Astrocyte (in vitro differentiated cells and primary cell): ENCODE results near the gene CDC37. TPM values are rescaled to one million over a fixed set of nuclear protein-coding genes. Genes with fewer than 3 reads are reported as not detected.
"Not testable (repeated sequence)": the region's sequence is repeated elsewhere in the genome, so short reads cannot be mapped to it uniquely, and the experiment has no call there.

Experiments used
- DNase-seq: peaks from one replicate; pipeline ENCODE4 v3.0.0-alpha.2; 2010; ENCODE audit warnings: low read depth
- FAIRE-seq: peaks from 2 replicates; lab custom pipeline; 2011; peaks lifted over from hg19 to GRCh38; lab: Jason Lieb, UNC
- H2AFZ ChIP-seq: 2 replicates; pipeline ENCODE4 v1.6.0; 2012; ENCODE audit warnings: low read depth, low read length, inconsistent platforms
- H3K27ac ChIP-seq: 2 replicates; pipeline ENCODE4 v1.5.1; 2011; ENCODE audit warnings: low read depth, low read length, inconsistent platforms
- H3K27me3 ChIP-seq: 2 replicates; pipeline ENCODE4 v1.6.0; 2011; ENCODE audit warnings: low read length, inconsistent platforms; ENCODE audit not compliant: insufficient read depth
- H3K36me3 ChIP-seq: 2 replicates; pipeline ENCODE4 v1.5.1; 2011; ENCODE audit warnings: low read length, inconsistent platforms; ENCODE audit not compliant: insufficient read depth
- H3K4me1 ChIP-seq: 2 replicates; pipeline ENCODE4 v1.5.1; 2011; ENCODE audit warnings: low read length, inconsistent platforms; ENCODE audit not compliant: insufficient read depth
- H3K4me2 ChIP-seq: 2 replicates; pipeline ENCODE4 v1.6.0; 2012; ENCODE audit warnings: low read length, inconsistent platforms
- H3K4me3 ChIP-seq: 2 replicates; pipeline ENCODE4 v1.5.1; 2011; ENCODE audit warnings: low read depth, mild to moderate bottlenecking, low read length, inconsistent platforms; ENCODE audit not compliant: insufficient read depth
- H3K79me2 ChIP-seq: 2 replicates; pipeline ENCODE4 v1.6.0; 2012; ENCODE audit warnings: mild to moderate bottlenecking, low read length, inconsistent platforms; ENCODE audit not compliant: insufficient read depth
- H3K9ac ChIP-seq: 2 replicates; pipeline ENCODE4 v1.6.0; 2012; ENCODE audit warnings: mild to moderate bottlenecking, low read length, inconsistent platforms
- H3K9me3 ChIP-seq: 2 replicates; pipeline ENCODE4 v1.5.1; 2012; ENCODE audit warnings: low read depth, mild to moderate bottlenecking, low read length, inconsistent platforms; ENCODE audit not compliant: insufficient read depth
- H4K20me1 ChIP-seq: 2 replicates; pipeline ENCODE4 v1.6.0; 2012; ENCODE audit warnings: low read length, inconsistent platforms; ENCODE audit not compliant: insufficient read depth
- H3K27ac Mint-ChIP-seq: one replicate; pipeline ENCODE4 v1.8.0; 2021; ENCODE audit warnings: mild to moderate bottlenecking, mixed read lengths; ENCODE audit not compliant: unreplicated experiment
- H3K27me3 Mint-ChIP-seq: one replicate; pipeline ENCODE4 v1.8.0; 2021; ENCODE audit warnings: low read depth, mixed read lengths; ENCODE audit not compliant: unreplicated experiment
- H3K36me3 Mint-ChIP-seq: one replicate; pipeline ENCODE4 v1.8.0; 2021; ENCODE audit warnings: low read depth, mixed read lengths; ENCODE audit not compliant: unreplicated experiment
- H3K4me1 Mint-ChIP-seq: one replicate; pipeline ENCODE4 v1.8.0; 2021; ENCODE audit warnings: low read depth, mixed read lengths; ENCODE audit not compliant: unreplicated experiment
- H3K4me3 Mint-ChIP-seq: one replicate; pipeline ENCODE4 v1.8.0; 2021; ENCODE audit warnings: mild to moderate bottlenecking, moderate library complexity, mixed read lengths; ENCODE audit not compliant: unreplicated experiment
- H3K9me3 Mint-ChIP-seq: one replicate; pipeline ENCODE4 v1.8.0; 2021; ENCODE audit warnings: mild to moderate bottlenecking, mixed read lengths; ENCODE audit not compliant: unreplicated experiment
- EZH2 ChIP-seq: IDR thresholded peaks from 2 replicates; pipeline ENCODE4 v1.6.1; 2012; ENCODE audit warnings: mild to moderate bottlenecking, low read length, inconsistent platforms; ENCODE audit not compliant: insufficient read depth
- total RNA-seq: library from RNA; stranded (reverse); gene quantifications from 2 replicates; pipeline ENCODE4 v1.2.1, GENCODE V29; 2021
- TF ChIP-seq, protein P1 (sequence below): IDR thresholded peaks from 2 replicates; pipeline ENCODE4 v1.5.1; 2011; ENCODE audit warnings: low read depth, mild to moderate bottlenecking, inconsistent platforms, low read length, moderate library complexity; ENCODE audit not compliant: insufficient read depth

Gene CDC37
- total RNA-seq, 1 donor from 2014 or later: 240 TPM

DNA sequence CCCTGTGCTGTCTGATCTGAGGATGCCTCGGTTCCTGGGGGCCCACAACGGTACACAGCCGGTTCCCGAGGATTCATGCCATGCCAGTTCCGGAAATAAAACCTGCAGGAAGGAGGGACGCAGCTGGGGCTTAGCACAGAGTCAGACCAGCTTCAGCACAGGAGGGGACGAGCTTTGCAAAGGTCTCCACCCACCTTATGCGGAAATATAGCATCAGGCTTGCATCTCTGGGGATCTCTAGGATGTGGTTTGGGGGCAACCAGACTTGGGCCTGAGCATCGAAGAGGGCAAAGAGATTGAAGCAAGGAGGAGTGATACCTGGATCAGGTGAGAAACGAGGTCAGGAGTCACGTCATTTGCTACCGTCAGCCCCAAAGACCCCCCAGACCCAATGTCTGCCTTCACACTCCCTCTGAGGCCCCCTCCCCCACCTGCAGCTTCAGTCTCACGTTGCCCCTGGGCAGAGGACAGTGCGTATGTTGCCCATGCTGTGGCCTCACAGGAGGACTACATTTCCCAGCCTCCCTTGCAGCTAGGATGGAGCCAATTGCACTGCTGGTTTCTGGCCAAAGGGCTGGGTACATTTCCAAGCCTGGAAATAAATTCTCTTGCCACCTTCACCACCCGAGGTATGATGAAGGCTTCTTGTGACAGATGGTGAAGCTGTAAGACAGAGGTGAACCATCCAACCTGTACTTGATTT is 35.1 kb downstream of the CDC37 start:
- Histone ChIP-seq H3K27me3 (no peaks in the 10 kb centered on the region), H3K36me3 (peaks cover 12% of the 10 kb centered on the region), H2AFZ (no peak overlapping the region), H3K27ac (no peak overlapping the region), H3K9ac (no peak overlapping the region), H4K20me1 (peaks cover 11% of the 10 kb centered on the region), H3K4me1 (peaks cover 9% of the 10 kb centered on the region), H3K4me2 (no peak overlapping the region), H3K9me3 (no peaks in the 10 kb centered on the region), H3K79me2 (peaks cover 8% of the 10 kb centered on the region), H3K4me3 (no peak overlapping the region)
- Mint-ChIP-seq H3K36me3 (peaks cover 34% of the 10 kb centered on the region), H3K4me1 (no peaks in the 10 kb centered on the region), H3K27ac (no peak overlapping the region), H3K27me3 (no peaks in the 10 kb centered on the region), H3K9me3 (peaks cover 3% of the 10 kb centered on the region), H3K4me3 (no peak overlapping the region)
- no peak for TF ChIP-seq EZH2
- TF ChIP-seq, protein P1, sequence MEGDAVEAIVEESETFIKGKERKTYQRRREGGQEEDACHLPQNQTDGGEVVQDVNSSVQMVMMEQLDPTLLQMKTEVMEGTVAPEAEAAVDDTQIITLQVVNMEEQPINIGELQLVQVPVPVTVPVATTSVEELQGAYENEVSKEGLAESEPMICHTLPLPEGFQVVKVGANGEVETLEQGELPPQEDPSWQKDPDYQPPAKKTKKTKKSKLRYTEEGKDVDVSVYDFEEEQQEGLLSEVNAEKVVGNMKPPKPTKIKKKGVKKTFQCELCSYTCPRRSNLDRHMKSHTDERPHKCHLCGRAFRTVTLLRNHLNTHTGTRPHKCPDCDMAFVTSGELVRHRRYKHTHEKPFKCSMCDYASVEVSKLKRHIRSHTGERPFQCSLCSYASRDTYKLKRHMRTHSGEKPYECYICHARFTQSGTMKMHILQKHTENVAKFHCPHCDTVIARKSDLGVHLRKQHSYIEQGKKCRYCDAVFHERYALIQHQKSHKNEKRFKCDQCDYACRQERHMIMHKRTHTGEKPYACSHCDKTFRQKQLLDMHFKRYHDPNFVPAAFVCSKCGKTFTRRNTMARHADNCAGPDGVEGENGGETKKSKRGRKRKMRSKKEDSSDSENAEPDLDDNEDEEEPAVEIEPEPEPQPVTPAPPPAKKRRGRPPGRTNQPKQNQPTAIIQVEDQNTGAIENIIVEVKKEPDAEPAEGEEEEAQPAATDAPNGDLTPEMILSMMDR: no peak
- FAIRE-seq (no peak), DNase-seq (no peak)

DNA sequence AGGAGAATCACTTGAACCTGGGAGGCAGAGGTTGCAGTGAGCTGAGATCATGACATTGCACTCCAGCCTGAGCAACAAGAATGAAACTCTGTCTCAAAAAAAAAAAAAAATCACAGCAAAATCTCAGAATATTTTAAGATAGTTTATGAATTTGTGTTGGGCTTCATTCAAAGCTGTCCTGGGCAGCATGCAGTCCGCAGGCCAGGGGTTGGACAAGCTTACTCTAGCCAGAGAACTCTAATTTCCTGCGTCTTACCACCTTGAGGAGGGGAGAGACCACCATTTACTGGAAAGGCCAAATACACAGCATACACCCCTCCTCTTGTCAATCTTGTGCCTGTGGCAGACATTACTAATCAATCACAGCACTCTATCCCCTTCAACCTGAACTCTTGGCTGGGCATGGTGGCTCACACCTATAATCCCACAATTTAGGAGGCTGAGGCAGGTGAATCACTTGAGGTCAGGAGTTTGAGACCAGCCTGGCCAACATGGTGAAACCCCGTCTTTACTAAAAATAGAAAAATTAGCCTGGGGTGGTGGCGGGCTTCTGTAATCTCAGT is 36.3 kb downstream of the CDC37 start:
- H3K27me3 ChIP-seq, DNase-seq, H3K9me3 ChIP-seq, H3K4me3 Mint-ChIP-seq, H3K4me2 ChIP-seq, H3K9ac ChIP-seq, H3K27ac Mint-ChIP-seq, H3K4me1 ChIP-seq, FAIRE-seq, H3K9me3 Mint-ChIP-seq, H3K79me2 ChIP-seq, H3K27ac ChIP-seq, H3K4me1 Mint-ChIP-seq, H2AFZ ChIP-seq, H3K27me3 Mint-ChIP-seq, H3K4me3 ChIP-seq: not testable (repeated sequence)
- peaks cover 37% of the 10 kb centered on the region for H3K36me3 Mint-ChIP-seq
- Histone ChIP-seq H3K36me3 (peaks cover 12% of the 10 kb centered on the region), H4K20me1 (peaks cover 20% of the 10 kb centered on the region)

GRCh38 chr19:10365518-10365917 is 37.8 kb downstream of the CDC37 start:
- H3K9me3 ChIP-seq: no peaks in the 10 kb centered on the region
- DNase-seq (no peak), FAIRE-seq (no peak)
- no peak for TF ChIP-seq EZH2
- TF ChIP-seq, protein P1: no peak
- Mint-ChIP-seq H3K27me3 (no peaks in the 10 kb centered on the region), H3K4me3 (no peak overlapping the region), H3K27ac (no peak overlapping the region), H3K9me3 (peaks cover 3% of the 10 kb centered on the region), H3K4me1 (no peaks in the 10 kb centered on the region), H3K36me3 (peaks cover 39% of the 10 kb centered on the region)
- peaks cover 12% of the 10 kb centered on the region for H3K36me3 ChIP-seq
- no peak overlapping the region for H3K4me2 ChIP-seq
- peaks cover 9% of the 10 kb centered on the region for H3K79me2 ChIP-seq
- H3K27ac ChIP-seq: no peak overlapping the region
- H3K27me3 ChIP-seq: no peaks in the 10 kb centered on the region
- H3K9ac ChIP-seq: no peak overlapping the region
- peaks cover 24% of the 10 kb centered on the region for H4K20me1 ChIP-seq
- H2AFZ ChIP-seq: no peak overlapping the region
- peaks cover 9% of the 10 kb centered on the region for H3K4me1 ChIP-seq
- H3K4me3 ChIP-seq: no peak overlapping the region
